MG63 (cell line): ENCODE results near the gene FNDC10. TPM values are rescaled to one million over a fixed set of nuclear protein-coding genes. Genes with fewer than 3 reads are reported as not detected.
"Not testable (repeated sequence)": the region's sequence is repeated elsewhere in the genome, so short reads cannot be mapped to it uniquely, and the experiment has no call there.

Experiments used
- DNase-seq: peaks from one replicate; pipeline ENCODE4 v3.0.0-alpha.2; 2020
- H3K27me3 ChIP-seq: fragments of 250-450 bp; sonication (Bioruptor Pico); 2 replicates; pipeline ENCODE4 v1.5.1; 2020; ENCODE audit warnings: mild to moderate bottlenecking, moderate library complexity
- H3K36me3 ChIP-seq: fragments of 250-450 bp; sonication (Bioruptor Pico); 2 replicates; pipeline ENCODE4 v1.5.1; 2020; ENCODE audit warnings: mild to moderate bottlenecking, moderate library complexity
- H3K4me3 ChIP-seq: fragments of 250-450 bp; sonication (Bioruptor Pico); 2 replicates; pipeline ENCODE4 v1.5.1; 2020; ENCODE audit warnings: mild to moderate bottlenecking, moderate library complexity
- H3K9me3 ChIP-seq: fragments of 250-450 bp; sonication (Bioruptor Pico); 2 replicates; pipeline ENCODE4 v1.5.1; 2020; ENCODE audit warnings: mild to moderate bottlenecking, moderate library complexity
- total RNA-seq: library from RNA; depleted of rRNA; stranded (reverse); fragments of >200 nt; shearing (Covaris generic); gene quantifications from 2 replicates; pipeline ENCODE4 v1.2.3, GENCODE V29; 2014; ENCODE audit warnings: low replicate concordance; rRNA removed

Gene FNDC10
- total RNA-seq, result 4.0 and 8.7 TPM in 2 replicates

- no peaks in the 10 kb centered on the region for H3K36me3 ChIP-seq
- H3K4me3 ChIP-seq, result peak within 1 kb of the TSS; percentile 23
- no peak for DNase-seq
- H3K9me3 ChIP-seq, result no peaks in the 10 kb centered on the region
- H3K27me3 ChIP-seq, result no peaks in the 10 kb centered on the region
Observed at GRCh38 chr1:1599935-1600860, at the start of gene FNDC10. FNDC10 (minus strand) TSS chr1:1600135; CDS start chr1:1600015, 120 bp downstream.

GRCh38 chr1:1648265-1648664 lies 48.3 kb upstream of the FNDC10 start:
- not testable (repeated sequence) for DNase-seq, H3K9me3 ChIP-seq, H3K27me3 ChIP-seq, H3K4me3 ChIP-seq
- peaks cover 23% of the 10 kb centered on the region for H3K36me3 ChIP-seq

- not testable (repeated sequence) for DNase-seq, H3K27me3 ChIP-seq, H3K4me3 ChIP-seq, H3K9me3 ChIP-seq
- H3K36me3 ChIP-seq, result peaks cover 18% of the 10 kb centered on the region
Observed at GRCh38 chr1:1647567-1648241, 47.8 kb upstream of the FNDC10 start.

- DNase-seq, H3K4me3 ChIP-seq, H3K9me3 ChIP-seq, H3K27me3 ChIP-seq: not testable (repeated sequence)
- H3K36me3 ChIP-seq, result peaks cover 13% of the 10 kb centered on the region
Observed at GRCh38 chr1:1646326-1646725, 46.4 kb upstream of the FNDC10 start.

GRCh38 chr1:1640711-1641461 lies 41.0 kb upstream of the FNDC10 start:
- H3K4me3 ChIP-seq, H3K27me3 ChIP-seq, DNase-seq, H3K9me3 ChIP-seq, H3K36me3 ChIP-seq: not testable (repeated sequence)

GRCh38 chr1:1640081-1640480 lies 40.1 kb upstream of the FNDC10 start:
- not testable (repeated sequence) for H3K36me3 ChIP-seq, DNase-seq, H3K4me3 ChIP-seq, H3K9me3 ChIP-seq, H3K27me3 ChIP-seq

- H3K27me3 ChIP-seq, DNase-seq, H3K4me3 ChIP-seq, H3K36me3 ChIP-seq, H3K9me3 ChIP-seq: not testable (repeated sequence)
Observed at GRCh38 chr1:1639368-1639767, 39.4 kb upstream of the FNDC10 start.

- DNase-seq, H3K27me3 ChIP-seq, H3K4me3 ChIP-seq, H3K36me3 ChIP-seq, H3K9me3 ChIP-seq: not testable (repeated sequence)
Observed at GRCh38 chr1:1638528-1638927, 38.6 kb upstream of the FNDC10 start.

- not testable (repeated sequence) for H3K9me3 ChIP-seq, H3K36me3 ChIP-seq, H3K27me3 ChIP-seq, H3K4me3 ChIP-seq, DNase-seq
Observed at GRCh38 chr1:1637479-1637875, 37.5 kb upstream of the FNDC10 start.

- H3K27me3 ChIP-seq, H3K36me3 ChIP-seq, H3K9me3 ChIP-seq, H3K4me3 ChIP-seq, DNase-seq: not testable (repeated sequence)
Observed at GRCh38 chr1:1636621-1637478, 36.9 kb upstream of the FNDC10 start.

GRCh38 chr1:1634613-1635012 lies 34.7 kb upstream of the FNDC10 start:
- H3K36me3 ChIP-seq, DNase-seq, H3K4me3 ChIP-seq, H3K27me3 ChIP-seq, H3K9me3 ChIP-seq: not testable (repeated sequence)

- not testable (repeated sequence) for DNase-seq, H3K4me3 ChIP-seq, H3K9me3 ChIP-seq
Observed at GRCh38 chr1:1633409-1633808, 33.5 kb upstream of the FNDC10 start.

GRCh38 chr1:1631782-1632420 lies 32.0 kb upstream of the FNDC10 start, which contains the start of gene MMP23B:
MMP23B (plus strand) TSS chr1:1632173; CDS start chr1:1632219, 46 bp downstream.
- Histone ChIP-seq H3K36me3 (no peaks in the 10 kb centered on the region; the same call in 1 of the 2 replicates), H3K4me3 (no peak within 1 kb of the TSS), H3K9me3 (no peaks in the 10 kb centered on the region), H3K27me3 (no peaks in the 10 kb centered on the region)
- no peak for DNase-seq

More at GRCh38 chr1:1633409-1633808, 33.5 kb upstream of the FNDC10 start:
- not testable (repeated sequence) for H3K36me3 ChIP-seq, H3K27me3 ChIP-seq

GRCh38 chr1:1630965-1631781 lies 31.2 kb upstream of the FNDC10 start:
- no peak for DNase-seq
- Histone ChIP-seq H3K36me3 (no peaks in the 10 kb centered on the region; the same call in 1 of the 2 replicates), H3K27me3 (no peaks in the 10 kb centered on the region), H3K9me3 (no peaks in the 10 kb centered on the region), H3K4me3 (no peak overlapping the region)
